Trophoblast cell (in vitro differentiated cells and primary cell): Measurements from ENCODE around the gene SERTM2.

ENCODE experiments used
- DNase-seq, 2 donors: peaks; one replicate each; pipeline ENCODE4 v3.0.0-alpha.2; 2016
- H2AFZ ChIP-seq: 2 replicates; pipeline ENCODE4 v1.6.1; 2013; ENCODE audit warnings: low read length, moderate library complexity, mild to moderate bottlenecking; ENCODE audit not compliant: insufficient read depth, poor library complexity
- H2AK5ac ChIP-seq: 2 replicates; pipeline ENCODE4 v1.6.1; 2013; ENCODE audit warnings: mild to moderate bottlenecking, low read length
- H2BK120ac ChIP-seq: 2 replicates; pipeline ENCODE4 v1.6.1; 2013; ENCODE audit warnings: low read length, mild to moderate bottlenecking, moderate library complexity; ENCODE audit not compliant: insufficient read depth, poor library complexity
- H2BK12ac ChIP-seq: 2 replicates; pipeline ENCODE4 v1.6.1; 2013; ENCODE audit warnings: mild to moderate bottlenecking, low read length, moderate library complexity
- H2BK5ac ChIP-seq: 2 replicates; pipeline ENCODE4 v1.6.1; 2013; ENCODE audit warnings: low read length, low read depth, moderate library complexity, mild to moderate bottlenecking; ENCODE audit not compliant: poor library complexity
- H3K14ac ChIP-seq: 2 replicates; pipeline ENCODE4 v1.6.1; 2013; ENCODE audit warnings: mild to moderate bottlenecking, low read length
- H3K18ac ChIP-seq: 2 replicates; pipeline ENCODE4 v1.6.1; 2013; ENCODE audit warnings: mild to moderate bottlenecking, low read length
- H3K23ac ChIP-seq: 2 replicates; pipeline ENCODE4 v1.6.1; 2013; ENCODE audit warnings: low read length
- H3K27ac ChIP-seq: 2 replicates; pipeline ENCODE4 v1.5.1; 2013; ENCODE audit warnings: low read depth, mild to moderate bottlenecking, inconsistent platforms, low read length, moderate library complexity
- H3K27me3 ChIP-seq: 2 replicates; pipeline ENCODE4 v1.6.1; 2013; ENCODE audit warnings: inconsistent platforms, mild to moderate bottlenecking, low read length, moderate library complexity; ENCODE audit not compliant: insufficient read depth
- H3K36me3 ChIP-seq, 2 experiments: 1 replicate in 1 of 2; 2 replicates in 1 of 2; pipeline ENCODE4 v1.6.1; 2013; ENCODE audit warnings: low read length in 2 of 2, mild to moderate bottlenecking in 2 of 2, moderate library complexity in 1 of 2; ENCODE audit not compliant: insufficient read depth in 2 of 2, control insufficient read depth in 1 of 2
- H3K4ac ChIP-seq: 2 replicates; pipeline ENCODE4 v1.6.1; 2013; ENCODE audit warnings: low read depth, mild to moderate bottlenecking, low read length, moderate library complexity
- H3K4me1 ChIP-seq, 2 experiments: 1 replicate in 1 of 2; 2 replicates in 1 of 2; pipeline ENCODE4 v1.6.1; 2013; ENCODE audit warnings: low read length in 2 of 2, mild to moderate bottlenecking in 2 of 2, moderate library complexity in 1 of 2; ENCODE audit not compliant: insufficient read depth in 2 of 2, control insufficient read depth in 1 of 2
- H3K4me2 ChIP-seq: 2 replicates; pipeline ENCODE4 v1.6.1; 2013; ENCODE audit warnings: inconsistent platforms, mild to moderate bottlenecking, low read length, moderate library complexity
- H3K4me3 ChIP-seq: 2 replicates; pipeline ENCODE4 v1.5.1; 2013; ENCODE audit warnings: mild to moderate bottlenecking, low read depth, low read length, inconsistent platforms
- H3K79me1 ChIP-seq: one replicate; pipeline ENCODE4 v1.6.1; 2013; ENCODE audit warnings: low read length
- H3K79me2 ChIP-seq: 2 replicates; pipeline ENCODE4 v1.6.1; 2013; ENCODE audit warnings: low read length, mild to moderate bottlenecking; ENCODE audit not compliant: control insufficient read depth, insufficient read depth, poor library complexity
- H3K9ac ChIP-seq: 2 replicates; pipeline ENCODE4 v1.6.1; 2013; ENCODE audit warnings: mild to moderate bottlenecking, low read length
- H3K9me3 ChIP-seq: 2 replicates; pipeline ENCODE4 v1.6.1; 2013; ENCODE audit warnings: low read depth, mild to moderate bottlenecking, control low read depth, inconsistent platforms, low read length; ENCODE audit not compliant: insufficient read depth
- H4K12ac ChIP-seq: 2 replicates; pipeline ENCODE4 v1.6.1; 2013; ENCODE audit warnings: low read depth, mild to moderate bottlenecking, low read length, moderate library complexity
- H4K8ac ChIP-seq: 2 replicates; pipeline ENCODE4 v1.6.1; 2013; ENCODE audit warnings: low read depth, mild to moderate bottlenecking, low read length, moderate library complexity
- H4K91ac ChIP-seq: one replicate; pipeline ENCODE4 v1.6.1; 2013; ENCODE audit warnings: low read depth, mild to moderate bottlenecking, low read length, moderate library complexity
- WGBS: extraction: QIAGEN DNeasy Blood & Tissue Kit; methylation state at CpG from one replicate; pipeline ENCODE4 v1.1.7; 2013; ENCODE audit warnings: missing lambda C conversion rate; ENCODE audit not compliant: insufficient read length, insufficient coverage; ENCODE audit errors: extremely low coverage; 5-methylcytosine and 5-hydroxymethylcytosine counted together

The SERTM2 gene

GRCh38 chrX:111506826-111507225 lies 4.6 kb upstream of the SERTM2 start:
- no peaks in the 10 kb centered on the region for H3K4me1 ChIP-seq
- no peak overlapping the region for H4K91ac ChIP-seq
- no peaks in the 10 kb centered on the region for H3K79me1 ChIP-seq
- H3K4me2 ChIP-seq = no peak overlapping the region
- no peak overlapping the region for H2BK12ac ChIP-seq
- H3K27me3 ChIP-seq = no peaks in the 10 kb centered on the region
- no CpG with 5 or more reads among the region's 1 CpG for WGBS
- H2AFZ ChIP-seq = no peak overlapping the region
- H3K79me2 ChIP-seq = no peaks in the 10 kb centered on the region
- H3K27ac ChIP-seq = no peak overlapping the region
- H4K12ac ChIP-seq = no peak overlapping the region
- H3K4ac ChIP-seq = no peak overlapping the region
- H4K8ac ChIP-seq = no peak overlapping the region
- no peak overlapping the region for H3K23ac ChIP-seq
- H2AK5ac ChIP-seq = no peak overlapping the region
- no peak overlapping the region for H3K4me3 ChIP-seq
- H3K18ac ChIP-seq = no peak overlapping the region
- H3K14ac ChIP-seq = no peak overlapping the region
- no peaks in the 10 kb centered on the region for H3K36me3 ChIP-seq
- DNase-seq = peak; percentile 3 to 59
- no peak overlapping the region for H3K9ac ChIP-seq
- no peak overlapping the region for H2BK5ac ChIP-seq
- H2BK120ac ChIP-seq = no peak overlapping the region
- H3K9me3 ChIP-seq = no peaks in the 10 kb centered on the region

- Histone ChIP-seq H3K4me2 (no peak overlapping the region), H3K23ac (no peak overlapping the region), H3K27ac (no peak overlapping the region), H3K79me1 (no peaks in the 10 kb centered on the region), H2AFZ (no peak overlapping the region), H3K18ac (no peak overlapping the region), H3K27me3 (no peaks in the 10 kb centered on the region), H2BK12ac (no peak overlapping the region), H3K14ac (no peak overlapping the region), H3K9ac (no peak overlapping the region), H3K79me2 (no peaks in the 10 kb centered on the region), H2BK120ac (no peak overlapping the region), H4K12ac (no peak overlapping the region), H3K9me3 (no peaks in the 10 kb centered on the region), H3K36me3 (no peaks in the 10 kb centered on the region), H3K4me1 (no peaks in the 10 kb centered on the region), H3K4me3 (no peak overlapping the region), H2BK5ac (no peak overlapping the region), H2AK5ac (no peak overlapping the region), H3K4ac (no peak overlapping the region), H4K91ac (no peak overlapping the region), H4K8ac (no peak overlapping the region)
- DNase-seq = no peak
Measured at GRCh38 chrX:111507933-111508332, 3.5 kb upstream of the SERTM2 start.

- Histone ChIP-seq H3K79me1 (no peaks in the 10 kb centered on the region), H3K9me3 (no peaks in the 10 kb centered on the region)
Measured at GRCh38 chrX:111515298-111515697, 3.9 kb downstream of the SERTM2 start.

GRCh38 chrX:111518667-111519066 lies 7.2 kb downstream of the SERTM2 start:
- H3K4ac ChIP-seq = no peak overlapping the region
- no peak for DNase-seq
- H3K23ac ChIP-seq = no peak overlapping the region
- no peaks in the 10 kb centered on the region for H3K36me3 ChIP-seq
- H3K27ac ChIP-seq = no peak overlapping the region
- H2AFZ ChIP-seq = no peak overlapping the region
- no peaks in the 10 kb centered on the region for H3K79me2 ChIP-seq
- H3K18ac ChIP-seq = no peak overlapping the region
- H3K4me2 ChIP-seq = no peak overlapping the region
- H3K14ac ChIP-seq = no peak overlapping the region
- no peaks in the 10 kb centered on the region for H3K27me3 ChIP-seq
- H4K12ac ChIP-seq = no peak overlapping the region
- H3K4me1 ChIP-seq = no peaks in the 10 kb centered on the region
- H3K4me3 ChIP-seq = no peak overlapping the region
- H2BK12ac ChIP-seq = no peak overlapping the region
- H3K9me3 ChIP-seq = no peaks in the 10 kb centered on the region
- no peak overlapping the region for H2BK120ac ChIP-seq
- no peaks in the 10 kb centered on the region for H3K79me1 ChIP-seq
- H2AK5ac ChIP-seq = no peak overlapping the region
- no CpG with 5 or more reads among the region's 5 CpGs for WGBS
- H3K9ac ChIP-seq = no peak overlapping the region
- H4K91ac ChIP-seq = no peak overlapping the region
- H2BK5ac ChIP-seq = no peak overlapping the region
- no peak overlapping the region for H4K8ac ChIP-seq

More at GRCh38 chrX:111515298-111515697, 3.9 kb downstream of the SERTM2 start:
- Histone ChIP-seq H2BK120ac (no peak overlapping the region), H3K9ac (no peak overlapping the region), H3K23ac (no peak overlapping the region), H3K14ac (no peak overlapping the region), H2BK5ac (no peak overlapping the region), H2AK5ac (no peak overlapping the region), H2AFZ (no peak overlapping the region), H3K4ac (no peak overlapping the region), H3K4me1 (no peaks in the 10 kb centered on the region), H3K27me3 (no peaks in the 10 kb centered on the region), H4K91ac (no peak overlapping the region), H3K18ac (no peak overlapping the region), H3K4me3 (no peak overlapping the region), H3K36me3 (no peaks in the 10 kb centered on the region), H4K12ac (no peak overlapping the region), H3K4me2 (no peak overlapping the region), H4K8ac (no peak overlapping the region), H3K27ac (no peak overlapping the region), H3K79me2 (no peaks in the 10 kb centered on the region), H2BK12ac (no peak overlapping the region)
- no peak for DNase-seq

GRCh38 chrX:111519215-111519614 lies 7.8 kb downstream of the SERTM2 start:
- H3K9ac ChIP-seq = no peak overlapping the region
- no peaks in the 10 kb centered on the region for H3K36me3 ChIP-seq
- H3K18ac ChIP-seq = no peak overlapping the region
- H3K27me3 ChIP-seq = no peaks in the 10 kb centered on the region
- H4K91ac ChIP-seq = no peak overlapping the region
- H2AFZ ChIP-seq = no peak overlapping the region
- H3K4me1 ChIP-seq = no peaks in the 10 kb centered on the region
- no peaks in the 10 kb centered on the region for H3K79me1 ChIP-seq
- no peak overlapping the region for H3K4me2 ChIP-seq
- DNase-seq = peak; percentile 2 to 39
- no peak overlapping the region for H3K4me3 ChIP-seq
- no peak overlapping the region for H3K27ac ChIP-seq
- no peak overlapping the region for H4K8ac ChIP-seq
- no peak overlapping the region for H3K4ac ChIP-seq
- no peaks in the 10 kb centered on the region for H3K79me2 ChIP-seq
- no peak overlapping the region for H2BK120ac ChIP-seq
- no peak overlapping the region for H4K12ac ChIP-seq
- H3K23ac ChIP-seq = no peak overlapping the region
- H2AK5ac ChIP-seq = no peak overlapping the region
- no peak overlapping the region for H2BK5ac ChIP-seq
- no CpG with 5 or more reads among the region's 2 CpGs for WGBS
- H3K14ac ChIP-seq = no peak overlapping the region
- H2BK12ac ChIP-seq = no peak overlapping the region
- no peaks in the 10 kb centered on the region for H3K9me3 ChIP-seq
